GM13977 (cell line): ENCODE measurements around the gene FBN1.
A peak's percentile ranks its signal among the peaks of the same experiment; 100 is the strongest.

Experiments
- DNase-seq: peaks from one replicate; pipeline ENCODE4 v3.0.0; 2012; ENCODE audit warnings: low spot score
- CTCF ChIP-seq: IDR thresholded peaks from 2 replicates; pipeline ENCODE4 v1.5.1; 2012; ENCODE audit warnings: mild to moderate bottlenecking, control low read depth; ENCODE audit not compliant: insufficient read depth; ENCODE audit errors: extremely low read depth, missing control alignments
- in situ Hi-C: fragments of 300-500 bp; cut with MboI; formaldehyde crosslinking; loops from one replicate; pipeline ENCODE4 v1.12.0; 2022; ENCODE audit warnings: low sequenced_read_pairs, low pct_unique_long_range_greater_than_20kb, mixed read lengths, inconsistent platforms; ENCODE audit not compliant: unreplicated experiment

The FBN1 gene

GRCh38 chr15:48514103-48514816, 131.2 kb downstream of the FBN1 start:
- in situ Hi-C loops = no loop called here
- no peak for DNase-seq
- no peak for TF ChIP-seq CTCF

- DNase-seq = no peak
- no peak for TF ChIP-seq CTCF
- in situ Hi-C loops = no loop called here
Measured at GRCh38 chr15:48510976-48511375, 134.5 kb downstream of the FBN1 start.

- peak; percentile 51 for DNase-seq
- in situ Hi-C loops = no loop called here
- TF ChIP-seq CTCF = peak; percentile 69
Measured at GRCh38 chr15:48507416-48508065, 138.0 kb downstream of the FBN1 start.

GRCh38 chr15:48505067-48505466, 140.4 kb downstream of the FBN1 start:
- no peak for TF ChIP-seq CTCF
- in situ Hi-C loops = no loop called here

GRCh38 chr15:48501208-48501607, 144.3 kb downstream of the FBN1 start:
- DNase-seq = peak; percentile 17
- TF ChIP-seq CTCF = no peak
- in situ Hi-C loops = no loop called here

More at GRCh38 chr15:48505067-48505466, 140.4 kb downstream of the FBN1 start:
- DNase-seq = no peak

GRCh38 chr15:48500595-48500994, 144.9 kb downstream of the FBN1 start:
- no peak for TF ChIP-seq CTCF
- in situ Hi-C loops = no loop called here
- DNase-seq = no peak
